ENCODE data around the gene ADARB1.

DNA sequence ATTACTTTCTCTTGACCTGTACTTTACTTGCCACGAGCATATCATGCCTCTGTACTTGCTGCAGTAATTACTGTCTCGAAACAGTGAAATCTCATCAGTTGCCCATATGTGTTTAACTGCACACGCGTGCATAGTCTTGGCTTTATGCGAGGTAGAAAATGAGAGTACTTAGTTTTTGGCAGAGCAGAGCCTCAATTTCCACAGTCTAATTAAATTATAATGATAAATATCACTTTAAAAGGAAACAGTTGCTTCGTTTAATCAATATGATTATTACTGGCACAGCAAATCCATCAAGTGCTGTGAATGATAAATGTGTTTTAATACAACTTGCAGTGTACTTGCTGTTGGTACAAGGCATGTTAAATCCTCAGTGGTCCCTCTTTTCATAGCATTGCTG, 47.6 kb downstream of the ADARB1 start:
- TF ChIP-seq E2F1 (CRISPR knock-in tag; IDR thresholded peaks at IDR 0.05), result no peak
- TF ChIP-seq TP53 (CRISPR knock-in tag; IDR thresholded peaks at IDR 0.05), result no peak
- no peak for TF ChIP-seq SP1 (CRISPR knock-in tag; conservative IDR thresholded peaks at IDR 0.05)
- TF ChIP-seq CTCF (IDR thresholded peaks at IDR 0.05), result no peak
- no peak for TF ChIP-seq USF2 (CRISPR knock-in tag; IDR thresholded peaks at IDR 0.05)

Measured in WTC11 (cell line).